HG03469 (cell line): ENCODE results near the gene SEMA3B.

Experiments used
- ATAC-seq: cut with Tn5 transposase; IDR thresholded peaks from one replicate; pipeline ENCODE4 v1.9.1; 2021; ENCODE audit warnings: mild to moderate bottlenecking, moderate library complexity, moderate number of reproducible peaks; ENCODE audit not compliant: unreplicated experiment

The SEMA3B gene

DNA sequence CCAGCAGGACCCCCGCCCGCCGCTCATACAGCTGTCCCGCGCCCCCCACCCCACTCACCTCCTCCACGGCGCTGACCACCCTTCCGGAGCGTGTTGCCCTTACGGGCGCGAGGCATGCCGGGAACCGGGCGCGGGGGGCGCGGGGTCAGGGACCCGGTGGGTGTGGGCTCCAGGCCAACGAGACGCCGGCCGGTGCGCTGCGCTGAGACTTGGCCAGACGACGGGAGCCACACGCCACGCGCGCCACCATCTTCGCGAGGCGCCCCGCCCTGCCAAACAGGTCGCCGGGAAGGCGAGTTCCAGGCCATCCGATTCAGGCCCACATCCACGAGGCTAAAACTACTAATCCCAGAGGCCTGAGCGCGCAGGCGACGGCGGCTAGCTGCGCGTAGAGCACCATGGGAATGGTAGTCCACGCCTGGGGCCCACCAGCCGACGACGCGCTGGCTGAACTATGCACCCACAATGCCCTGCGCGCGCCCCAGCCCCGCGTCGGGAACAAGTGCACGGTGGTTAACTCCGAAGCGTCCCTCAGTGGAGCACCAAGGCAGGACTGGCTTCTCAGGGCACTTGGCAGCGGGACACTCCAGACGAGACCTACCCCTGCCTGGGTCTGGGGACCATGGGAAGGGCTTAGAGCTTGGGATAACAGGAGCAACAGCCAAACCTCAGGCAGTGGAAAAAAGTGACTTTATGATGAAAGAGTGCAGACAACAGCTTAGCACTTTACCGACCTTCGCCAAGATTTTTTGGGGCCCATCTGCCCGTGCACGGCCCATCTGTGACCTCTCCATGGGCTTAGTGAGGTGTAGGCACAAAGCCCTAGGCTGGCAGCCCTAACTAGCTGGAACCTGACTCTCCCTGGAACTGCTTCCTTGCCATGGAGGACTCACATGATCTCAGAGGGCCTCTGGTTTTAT lies 23.5 kb downstream of the SEMA3B start, which contains the start of gene IFRD2:
TSS of gene IFRD2 (minus strand) at position 271 of the 920 bp plus-strand sequence. CDS start at position 116, 155 bp downstream.
- ATAC-seq, result peak; percentile 81

DNA sequence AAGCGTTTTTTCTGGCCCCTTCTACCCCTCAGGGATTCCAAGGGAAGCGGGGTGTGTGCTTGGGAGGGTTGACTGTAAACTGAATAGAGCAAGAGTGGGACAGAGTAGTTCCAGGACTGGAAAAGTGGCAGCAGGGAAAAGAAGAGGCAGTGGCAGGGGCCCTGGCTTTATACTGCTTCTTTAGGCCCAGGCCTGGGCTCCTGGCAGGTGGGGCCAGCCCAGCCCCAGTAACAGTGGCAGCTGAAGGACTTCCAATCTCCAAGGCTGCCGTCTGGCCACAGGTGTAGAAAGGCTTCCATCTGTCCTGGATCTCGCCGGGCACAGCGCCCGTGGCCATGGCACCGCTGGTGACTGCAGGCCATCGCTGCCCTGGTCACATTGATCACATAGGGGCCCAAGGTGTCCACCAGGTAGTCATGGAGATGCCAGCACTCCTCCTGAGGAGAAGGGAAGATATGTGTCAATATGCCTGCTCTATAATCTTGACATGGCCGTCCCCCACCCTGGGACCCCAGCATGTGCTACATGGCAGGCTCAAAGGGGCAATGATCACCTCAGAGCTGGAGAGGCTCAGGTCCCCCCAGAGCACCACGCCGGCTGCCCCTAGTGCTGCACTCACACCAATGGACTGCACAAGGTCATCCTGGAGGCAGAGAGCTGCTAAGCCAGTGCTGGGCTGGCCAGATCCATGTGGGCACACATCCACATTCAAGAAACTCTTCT lies 24.3 kb downstream of the SEMA3B start:
- ATAC-seq, result no peak

DNA sequence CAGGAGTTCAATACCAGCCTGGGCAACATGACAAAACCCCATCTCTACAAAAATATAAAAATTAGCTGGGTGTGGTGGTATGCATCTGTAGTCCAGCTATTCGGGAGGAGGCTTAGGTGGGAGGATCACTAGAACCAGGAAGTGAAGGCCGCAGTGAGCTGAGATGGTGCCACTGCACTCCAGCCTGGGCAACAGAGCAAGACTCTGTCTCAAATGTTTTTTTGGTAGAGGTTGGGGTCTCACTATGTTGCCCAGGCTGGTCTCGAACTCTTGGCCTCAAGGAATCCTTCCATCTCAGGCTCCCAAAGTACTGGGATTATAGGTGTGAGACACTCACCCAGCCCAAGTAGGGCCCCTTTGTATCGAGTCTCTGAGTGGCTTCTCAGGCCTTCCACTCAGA lies 25.1 kb downstream of the SEMA3B start:
- no peak for ATAC-seq

DNA sequence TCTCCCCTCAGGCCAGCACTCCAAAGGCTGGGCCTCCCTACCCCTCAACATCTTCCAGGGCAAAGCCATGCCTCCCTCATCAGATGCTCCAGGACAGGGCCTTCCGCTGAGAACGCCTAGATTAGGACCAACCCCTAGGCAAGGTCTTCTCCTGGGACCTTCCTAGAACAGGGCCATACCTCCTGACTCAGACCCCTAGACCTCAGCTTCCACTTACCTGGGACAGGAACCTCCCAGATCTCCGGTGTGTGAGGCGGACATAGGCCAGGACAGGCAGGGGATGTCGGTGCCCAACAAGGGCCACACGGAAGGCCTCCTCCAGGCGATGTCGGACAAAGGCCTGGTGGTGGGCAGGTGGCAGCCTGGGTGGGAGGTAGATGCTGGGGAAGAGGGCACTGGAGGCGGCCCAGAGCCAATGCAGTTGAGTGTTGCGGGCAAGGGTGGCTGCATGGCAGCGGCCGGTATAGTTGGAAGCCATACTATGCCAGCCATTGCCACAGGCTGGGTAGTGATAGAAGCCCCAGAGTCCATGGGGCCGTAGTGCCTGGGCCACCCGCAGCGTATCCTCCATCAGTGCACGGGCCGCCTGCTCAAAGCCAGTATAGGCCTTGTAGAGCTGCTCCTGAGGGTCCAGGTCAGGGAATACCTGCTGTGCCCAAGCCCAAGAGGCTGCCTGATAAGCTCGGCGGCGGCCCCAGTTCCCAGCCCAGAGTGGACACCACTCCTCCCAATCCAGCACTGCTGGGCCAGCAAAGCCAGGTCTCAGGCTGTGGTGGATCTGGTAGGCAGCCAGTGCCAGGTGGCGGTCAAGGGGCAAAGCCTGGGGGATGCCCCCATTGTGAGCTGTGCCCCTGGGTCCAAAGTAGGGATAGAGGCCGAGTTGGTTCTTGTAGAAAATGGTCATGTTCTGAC lies 25.8 kb downstream of the SEMA3B start:
- no peak for ATAC-seq

DNA sequence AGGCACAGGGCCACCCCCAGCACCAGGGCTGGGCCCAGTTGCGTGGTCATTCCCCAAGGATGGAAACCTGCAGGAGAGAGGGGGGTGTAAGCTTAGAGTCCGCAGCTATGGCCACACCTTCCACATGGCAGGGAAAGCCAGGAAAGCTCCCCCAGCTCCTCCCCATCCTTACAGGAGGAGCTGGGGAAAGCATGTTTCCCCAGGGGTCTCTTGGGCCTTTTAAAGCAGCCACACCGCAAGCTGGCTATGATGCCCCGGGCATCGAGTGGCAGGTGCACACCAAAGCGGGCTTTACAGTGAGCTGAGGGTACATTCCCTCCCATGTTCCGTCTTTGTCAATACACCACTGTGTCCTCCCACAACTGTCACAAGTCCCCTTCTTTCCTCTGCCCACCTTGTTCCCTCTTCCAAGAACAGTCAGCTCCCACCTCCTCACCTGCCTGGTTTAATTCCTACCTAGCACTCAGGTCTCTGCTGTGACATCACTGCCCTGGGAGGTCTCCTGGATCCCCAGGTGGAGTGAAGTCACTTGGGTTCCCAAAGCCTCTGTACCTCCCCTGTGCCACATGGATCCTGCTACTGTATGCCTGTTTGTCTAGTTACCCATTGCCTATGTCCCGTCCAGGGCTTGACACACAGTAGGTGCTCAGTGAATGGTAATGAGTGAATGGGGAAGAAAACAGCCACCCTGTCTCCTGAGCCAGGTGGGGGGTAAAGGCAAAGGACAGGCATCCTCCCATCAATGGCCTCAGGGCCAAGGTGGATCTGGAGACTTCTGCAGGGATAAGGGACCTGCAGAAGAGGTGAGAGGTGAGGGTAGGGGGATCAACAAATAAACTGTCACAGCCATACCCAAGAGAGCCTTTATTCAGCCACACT lies 26.8 kb downstream of the SEMA3B start:
- ATAC-seq, result no peak

DNA sequence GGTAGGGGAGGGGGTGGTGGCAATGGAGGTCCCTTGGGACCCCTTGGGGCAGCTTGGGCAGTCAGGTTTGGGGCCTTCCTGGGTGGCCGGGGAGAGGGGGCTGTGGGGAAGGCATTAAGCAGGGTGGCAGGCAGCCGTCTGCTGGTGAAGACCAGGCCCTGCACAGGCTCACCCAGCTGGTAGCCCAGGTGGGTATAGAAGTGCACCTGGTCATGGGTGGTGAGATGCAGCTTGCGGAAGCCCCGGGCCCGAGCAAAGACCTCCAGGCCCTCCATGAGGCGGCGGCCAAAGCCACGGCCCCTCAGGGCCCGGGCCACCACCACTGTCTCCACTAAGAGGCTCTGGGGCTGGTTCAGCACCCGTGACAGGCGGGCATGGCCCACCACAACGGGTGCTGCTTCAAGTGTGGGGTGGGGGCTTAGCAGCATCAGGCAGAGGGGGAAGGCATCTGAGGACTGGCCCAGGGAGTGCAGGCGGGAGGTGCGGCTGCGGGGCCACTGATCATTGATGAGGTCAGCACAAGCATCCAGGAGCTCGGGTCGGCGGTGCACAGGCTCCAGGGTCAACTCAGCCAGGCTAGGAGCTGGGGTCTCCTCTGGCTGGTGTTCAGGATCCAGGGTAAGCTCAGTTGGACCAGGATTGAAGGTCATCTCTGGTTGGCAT lies 27.9 kb downstream of the SEMA3B start:
- ATAC-seq, result no peak

DNA sequence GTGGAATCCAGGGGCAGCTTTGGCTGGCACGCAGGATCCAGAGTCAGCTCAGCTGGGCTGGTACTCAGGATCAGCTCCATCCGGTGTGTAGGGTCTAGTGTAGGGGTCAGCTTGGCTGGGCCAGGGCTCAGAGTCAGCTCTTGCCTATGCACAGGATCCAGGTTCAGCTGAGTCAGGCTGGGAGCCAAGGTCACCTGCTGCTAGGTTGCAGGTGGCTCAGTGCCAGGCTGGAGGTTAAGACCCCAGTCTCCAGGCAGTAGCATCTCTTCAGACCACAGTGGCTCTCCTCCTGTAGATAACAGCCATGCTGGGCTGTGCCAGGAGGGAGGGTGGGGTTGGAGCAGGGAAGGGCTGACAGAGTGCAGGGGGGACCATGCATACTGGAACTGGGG lies 28.4 kb downstream of the SEMA3B start:
- ATAC-seq, result no peak

DNA sequence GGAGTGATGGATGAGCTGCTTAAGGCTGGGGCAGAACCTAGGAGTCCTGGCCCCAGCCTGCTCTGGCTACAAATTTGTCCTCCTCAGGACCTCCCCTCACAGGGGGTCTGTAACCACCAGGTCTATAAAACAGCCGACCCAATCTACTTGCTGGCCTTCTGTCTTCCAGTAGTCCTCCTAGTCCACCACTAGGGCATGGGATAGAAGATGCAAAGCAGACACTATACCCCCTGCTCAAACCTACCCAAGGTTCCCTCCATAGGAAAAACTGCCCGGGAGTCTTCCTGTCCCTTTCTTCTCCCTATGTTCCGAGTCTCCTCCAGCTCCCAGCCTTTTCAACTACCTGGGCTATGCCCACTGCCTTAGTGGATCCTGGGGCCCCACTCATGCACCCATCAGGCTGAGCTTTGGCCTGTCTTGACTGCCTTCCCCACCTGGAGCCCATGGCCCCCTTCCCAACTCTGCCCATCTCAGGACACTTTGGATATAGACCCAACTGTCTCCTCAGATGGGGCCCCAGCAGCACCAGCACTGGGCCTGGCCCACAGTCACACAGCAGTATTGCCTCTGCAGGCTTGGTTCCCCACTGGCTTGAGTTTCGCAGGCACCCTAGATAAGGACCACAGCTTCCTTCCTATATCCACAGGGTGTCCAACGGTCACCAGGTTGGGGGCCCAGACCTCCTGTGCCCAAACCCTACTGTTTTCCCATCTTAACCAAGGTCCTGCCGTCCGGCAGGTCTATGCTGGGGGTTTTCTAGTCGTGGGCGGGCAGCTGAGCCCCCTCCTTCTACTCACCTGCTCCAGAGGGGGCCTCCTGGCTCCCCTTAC lies 29.2 kb downstream of the SEMA3B start:
- ATAC-seq, result no peak

DNA sequence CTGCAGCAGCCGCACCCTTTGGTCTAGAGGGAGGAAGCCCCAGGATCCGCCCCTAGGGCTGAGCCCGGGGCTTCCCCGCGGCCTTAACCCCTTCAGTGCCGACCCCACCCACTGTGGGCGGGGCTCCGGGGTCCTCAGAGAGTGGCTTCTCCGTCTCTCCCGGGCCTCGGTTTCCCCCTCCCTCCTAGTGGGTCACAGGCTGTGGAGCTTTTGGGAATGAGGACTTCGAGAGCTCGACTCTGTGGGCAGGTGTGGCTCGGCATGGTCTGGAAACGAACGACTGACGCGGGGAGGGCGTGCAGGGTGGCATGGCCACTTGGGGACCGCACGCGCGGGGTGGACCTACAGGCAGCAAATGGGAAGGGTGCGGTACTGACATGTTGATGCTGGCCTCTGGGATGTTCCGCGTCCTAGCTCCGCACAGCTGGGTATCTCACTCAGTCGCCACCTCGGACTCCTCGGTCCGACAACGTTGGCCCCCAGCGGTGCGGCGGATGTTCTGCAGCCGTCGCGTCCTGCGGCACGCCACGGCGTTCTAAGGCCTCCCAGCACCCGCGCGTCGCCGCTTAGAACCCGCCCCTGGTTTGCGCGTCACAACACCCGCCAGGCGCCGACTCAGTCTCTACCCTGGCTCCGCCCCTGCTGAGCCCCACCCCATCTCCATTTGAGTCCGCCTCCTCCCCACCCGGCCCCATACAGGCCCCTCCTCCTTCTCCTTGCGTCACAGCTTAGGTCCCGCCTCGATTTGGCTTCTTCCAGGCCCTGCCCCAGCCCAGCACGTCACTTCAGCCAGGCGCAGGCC lies 30.1 kb downstream of the SEMA3B start, which contains the start of the genes HYAL3 and NAA80:
TSS of gene HYAL3 (minus strand) at position 570 of the 802 bp plus-strand sequence. CDS start 3,803 bp downstream, outside the sequence.
TSS of gene NAA80 (minus strand) at position 570 of the 802 bp plus-strand sequence. CDS start 1,942 bp downstream, outside the sequence.
- ATAC-seq, result peak; percentile 55

DNA sequence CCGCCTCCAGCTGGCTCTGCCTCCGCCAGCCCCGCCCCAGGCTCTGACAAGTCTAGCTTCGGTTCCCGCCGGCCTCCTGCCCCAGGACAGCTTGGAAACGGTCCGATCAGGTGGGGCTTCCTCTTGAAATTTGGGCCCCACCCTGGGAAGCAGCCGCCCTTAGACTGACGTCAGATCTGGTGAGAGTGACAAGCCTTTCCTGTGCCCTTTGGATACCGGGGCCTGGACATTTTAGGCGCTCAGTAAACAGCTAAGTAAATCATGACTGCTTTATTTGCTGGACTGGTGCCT lies 30.6 kb downstream of the SEMA3B start:
- no peak for ATAC-seq

DNA sequence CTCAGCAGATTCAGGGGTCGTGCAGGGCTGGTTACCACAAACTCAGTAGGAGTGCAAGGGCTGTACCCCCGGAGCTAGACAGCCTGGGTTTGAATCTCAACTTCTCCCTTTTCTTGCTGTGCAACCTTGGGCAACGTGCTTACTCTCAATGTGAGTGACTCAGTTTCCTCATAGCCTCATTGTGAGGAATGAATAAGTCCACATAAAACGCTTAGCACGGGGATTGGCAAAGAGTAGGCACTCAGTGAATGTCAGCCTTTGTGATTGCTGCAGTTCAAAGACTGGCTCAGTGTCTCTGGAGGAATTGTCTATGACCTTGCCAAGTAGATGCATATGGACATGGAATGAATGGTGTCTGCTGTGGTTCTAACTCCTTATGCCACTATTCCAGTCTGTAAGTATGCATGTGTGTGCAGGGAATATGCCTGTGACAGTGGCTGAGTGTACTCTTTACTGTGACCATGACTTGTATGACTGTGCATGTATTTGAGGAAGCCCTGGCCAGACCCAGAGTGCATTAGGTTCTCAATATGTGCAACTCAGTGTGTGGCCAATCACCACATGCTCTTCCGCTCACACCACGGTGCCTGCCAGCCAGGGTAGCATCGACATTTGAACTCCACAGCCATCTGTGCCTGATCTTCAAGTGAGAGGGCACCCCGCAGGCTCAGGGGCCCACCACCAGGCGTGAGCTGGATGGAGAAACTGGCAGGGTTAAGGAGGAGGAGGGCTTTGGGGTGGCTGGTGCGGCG lies 31.2 kb downstream of the SEMA3B start:
- no peak for ATAC-seq

DNA sequence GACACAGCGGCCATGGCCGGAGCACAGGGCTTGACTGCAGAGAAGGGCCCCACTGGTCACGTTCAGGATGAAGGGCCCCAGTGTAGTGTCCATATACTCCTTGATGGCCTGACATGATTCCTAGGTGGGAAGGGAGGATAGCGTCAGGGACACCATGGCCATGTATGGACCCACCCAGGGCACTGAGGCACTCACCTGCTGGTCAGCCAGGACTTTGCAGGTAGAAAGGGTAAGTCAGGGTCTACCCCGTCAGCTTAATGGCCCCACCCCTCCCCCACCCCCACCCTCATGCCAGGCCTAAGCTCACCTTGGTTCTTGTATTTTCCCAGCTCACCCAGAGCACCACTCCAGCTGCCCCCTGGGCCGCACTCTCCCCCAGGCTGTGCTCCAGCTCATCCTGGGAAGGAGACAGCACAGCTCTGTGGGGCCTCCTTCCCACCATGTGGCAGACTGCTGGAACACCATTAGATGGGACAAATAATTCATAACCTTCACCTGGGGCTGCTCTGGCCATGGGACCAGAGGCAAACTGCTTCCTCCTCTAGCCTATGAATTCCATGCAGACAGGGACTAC lies 31.8 kb downstream of the SEMA3B start:
- ATAC-seq, result no peak

DNA sequence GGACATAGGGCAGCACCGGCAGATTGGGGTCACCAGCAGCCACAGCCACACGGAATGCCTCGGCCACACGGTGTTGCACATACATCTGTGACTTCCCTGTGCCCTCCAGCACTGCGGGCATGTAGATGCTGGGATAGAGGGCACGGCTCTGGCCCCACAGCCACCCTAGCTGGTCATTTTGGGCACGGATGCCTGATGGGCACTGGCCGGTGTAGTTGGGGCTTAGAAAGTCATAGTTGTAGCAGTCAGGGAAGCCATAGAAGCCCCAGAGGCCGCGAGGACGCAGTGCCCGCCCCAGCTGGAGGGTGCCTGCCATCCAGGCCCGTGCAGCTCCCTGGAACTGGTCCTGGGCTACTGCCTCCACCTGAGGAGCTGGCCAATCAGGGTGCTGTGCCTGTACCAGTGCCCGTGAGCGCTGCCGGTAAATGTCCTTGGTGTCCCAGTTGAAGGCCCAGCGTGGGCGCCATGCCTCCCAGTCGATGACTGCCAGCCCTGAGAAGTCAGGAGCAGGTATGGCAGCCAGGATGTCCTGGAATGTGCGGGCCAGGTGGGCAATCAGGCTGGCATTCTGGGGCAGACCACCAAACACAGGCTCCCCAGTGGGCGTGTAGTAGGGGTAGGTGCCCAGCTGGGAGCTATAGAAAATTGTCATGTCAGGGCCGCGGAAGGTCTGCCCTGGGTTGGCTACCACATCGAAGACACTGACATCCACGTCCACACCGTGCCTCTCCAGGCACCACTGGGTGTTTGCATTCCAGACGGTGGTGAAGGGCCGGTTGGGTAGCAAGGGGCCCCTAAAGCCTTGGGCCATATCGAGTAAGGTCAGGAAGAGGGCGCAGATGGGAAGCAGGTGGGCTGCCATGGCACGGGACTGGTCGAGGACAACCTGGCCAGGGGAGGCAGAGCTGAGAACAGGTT lies 33.4 kb downstream of the SEMA3B start:
- ATAC-seq, result no peak

DNA sequence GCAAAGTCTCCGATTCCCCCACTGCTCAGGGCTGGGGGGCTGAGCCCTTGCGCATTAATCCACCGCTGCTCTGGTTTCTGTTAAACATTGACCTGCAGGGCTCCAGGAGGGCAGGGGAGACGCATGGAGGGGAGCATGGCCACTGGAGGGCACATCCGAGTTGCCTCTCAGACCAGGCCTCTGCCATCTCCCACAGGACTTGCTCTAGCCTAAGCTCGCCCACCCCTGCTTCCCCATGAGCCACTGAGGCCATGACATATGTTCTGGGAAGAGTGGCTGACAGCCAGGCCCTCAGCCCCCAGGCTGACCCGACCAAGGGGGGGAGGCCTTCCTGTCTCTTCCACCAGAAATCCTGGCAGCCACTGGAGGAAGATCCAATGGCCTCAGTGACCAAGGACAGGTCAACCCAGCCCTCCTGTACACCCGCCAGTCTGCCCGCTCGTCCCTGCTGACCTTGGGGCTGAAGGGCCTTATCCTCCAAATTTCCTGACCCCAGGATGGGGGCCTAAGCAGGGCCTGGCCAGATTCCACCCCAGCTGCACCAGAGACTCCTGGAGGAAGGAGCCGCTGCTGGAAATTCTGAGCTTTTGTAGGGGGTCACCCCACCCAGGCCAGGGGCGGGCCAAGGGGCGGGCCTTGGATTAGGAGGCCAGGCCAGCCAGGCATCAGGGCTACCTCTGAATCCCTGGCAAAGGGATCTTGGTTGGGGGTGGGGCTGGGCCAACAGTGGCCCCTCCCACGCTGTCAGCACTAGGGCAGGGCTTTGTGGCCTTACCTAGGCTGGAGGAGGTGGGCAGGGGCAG lies 34.3 kb downstream of the SEMA3B start, which contains the start of gene HYAL1:
TSS of gene HYAL1 (minus strand) at position 562 of the 803 bp plus-strand sequence. CDS start 618 bp downstream, outside the sequence.
- no peak for ATAC-seq

DNA sequence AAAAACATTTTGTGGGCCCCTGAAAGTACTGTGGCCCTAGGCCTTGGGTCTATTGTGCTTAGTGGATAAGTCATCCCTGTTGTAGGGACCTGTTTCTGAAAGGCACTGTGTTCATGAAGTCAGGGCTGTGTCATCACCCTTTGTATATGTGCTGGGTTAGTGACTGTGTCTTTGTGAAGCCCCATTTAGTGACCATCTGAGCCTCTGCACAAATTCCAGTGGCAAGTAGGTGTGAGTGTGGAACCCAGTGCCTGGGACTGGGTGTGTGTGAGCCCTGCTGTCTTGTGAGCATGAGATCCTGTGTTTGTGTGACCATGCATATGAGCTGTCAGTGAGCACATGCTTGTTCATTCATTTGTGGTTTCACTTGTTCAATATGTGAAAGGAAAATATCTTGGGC lies 35.7 kb downstream of the SEMA3B start:
- no peak for ATAC-seq
